Measurements from ENCODE around the gene CCDC66.
"Not testable (repeated sequence)": the region's sequence is repeated elsewhere in the genome, so short reads cannot be mapped to it uniquely, and the experiment has no call there.

The CCDC66 gene

DNA sequence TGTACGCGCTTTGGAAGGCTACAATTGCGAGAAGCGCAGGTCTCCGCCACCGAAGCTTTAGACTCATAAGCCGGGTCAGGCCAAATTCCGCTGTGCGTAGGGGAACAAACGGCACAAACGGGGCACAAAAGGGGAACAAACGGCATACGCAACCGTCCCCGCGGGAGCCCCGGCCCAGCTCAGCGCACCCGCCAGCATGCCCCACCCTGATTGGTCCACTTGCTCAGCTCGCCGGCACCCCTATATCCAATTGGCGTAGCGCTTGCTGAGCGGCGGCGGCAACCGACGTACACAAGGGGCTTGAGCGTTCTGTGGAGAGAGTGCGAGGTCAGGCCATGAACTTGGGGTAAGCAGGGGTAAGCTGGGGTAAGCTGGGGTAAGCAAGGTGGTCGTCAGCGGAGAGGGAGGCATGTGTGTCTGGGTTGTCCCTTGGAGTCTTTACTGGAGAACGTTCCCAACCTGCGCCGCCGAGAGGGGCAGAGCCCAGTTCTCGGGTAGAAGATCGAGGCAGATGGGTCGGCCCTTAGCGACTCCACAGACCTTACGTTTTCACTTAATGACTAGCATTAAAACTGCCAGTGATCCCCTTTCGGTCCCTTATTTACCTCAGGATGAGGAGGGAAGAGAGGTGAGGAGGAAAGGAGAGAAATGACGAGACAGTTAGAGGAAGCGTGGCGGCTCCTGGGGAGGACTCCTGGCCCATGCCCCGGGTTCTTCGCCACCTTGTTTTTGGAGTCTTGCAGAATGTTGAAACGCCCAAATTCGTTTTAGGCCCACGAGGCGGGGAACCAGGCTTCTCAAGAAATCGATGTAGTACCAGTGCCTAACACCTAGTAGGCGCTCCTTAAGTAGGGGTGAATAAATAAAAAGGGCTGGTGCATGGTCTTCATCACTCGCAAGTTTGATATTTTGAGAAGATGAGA, at the start of gene CCDC66:
TSS of gene CCDC66 (plus strand) at position 268 of the 923 bp plus-strand sequence. CDS start at position 336, 68 bp downstream.
- DNase-seq, result peak; percentile 68

GRCh38 chr3:56519641-56520040, 37.3 kb upstream of the CCDC66 start:
- DNase-seq, result no peak

DNA sequence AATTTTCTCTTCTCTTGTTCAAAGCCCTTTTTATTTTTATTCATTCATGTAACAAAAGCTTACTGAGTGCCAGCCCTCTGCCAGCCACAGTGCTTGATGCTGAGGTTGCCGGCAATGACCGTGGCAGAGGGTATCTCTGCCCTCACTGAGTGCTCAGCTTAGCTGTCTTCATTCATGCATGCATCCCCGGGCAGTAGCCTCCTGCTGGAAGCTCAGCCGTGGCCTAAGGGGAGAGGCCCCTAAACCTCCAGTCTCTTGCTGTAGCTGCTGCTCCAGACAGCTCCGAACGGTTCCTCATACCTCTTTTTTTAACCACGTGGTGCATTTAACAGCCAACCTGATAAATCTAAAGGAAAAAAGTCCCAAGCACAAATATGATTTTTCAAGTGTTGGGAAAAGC, 34.6 kb upstream of the CCDC66 start:
- no peak for DNase-seq

DNA sequence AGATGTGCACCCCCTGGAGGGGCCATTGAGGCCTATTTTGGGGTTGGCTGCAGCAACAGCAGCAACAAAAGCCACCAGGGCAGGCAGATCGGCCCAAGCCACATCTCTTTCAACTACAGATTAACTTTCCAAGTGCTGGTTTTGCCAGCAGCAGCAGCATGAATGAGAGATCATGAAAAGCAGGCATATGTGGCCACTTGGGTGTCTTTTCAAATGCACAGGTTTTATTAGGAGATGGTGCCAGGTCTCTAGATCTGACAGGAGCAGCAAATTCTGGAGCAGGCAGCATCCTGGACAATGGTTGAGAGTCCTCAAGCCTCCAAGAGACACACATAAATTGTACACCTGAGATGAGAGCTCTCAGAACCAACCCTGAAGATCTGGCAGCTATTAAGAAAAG, 31.7 kb upstream of the CCDC66 start:
- no peak for DNase-seq

- no peak for DNase-seq
Measured at GRCh38 chr3:56536735-56537134, 20.2 kb upstream of the CCDC66 start.

DNA sequence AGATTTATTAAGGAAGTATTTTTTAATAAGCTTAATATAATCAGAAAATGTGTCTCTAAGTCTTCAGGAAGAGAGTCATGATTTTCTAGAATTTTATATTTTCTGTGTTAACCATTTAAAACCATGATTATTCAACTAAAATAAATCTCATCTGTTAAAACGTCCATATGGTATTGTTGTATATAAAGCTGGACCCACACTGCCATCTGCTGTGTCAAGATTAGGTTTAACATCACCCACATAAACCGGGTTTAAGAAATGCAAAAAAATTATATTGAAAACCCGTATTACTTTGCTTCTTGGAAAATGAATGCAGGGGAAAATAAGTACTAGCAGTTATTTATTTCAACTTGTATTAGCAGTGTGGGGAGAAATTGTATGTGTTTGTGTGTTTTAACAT, 9.5 kb upstream of the CCDC66 start:
- no peak for DNase-seq

- DNase-seq, result no peak
Measured at GRCh38 chr3:56557831-56558170, 826 bp downstream of the CCDC66 start.

DNA sequence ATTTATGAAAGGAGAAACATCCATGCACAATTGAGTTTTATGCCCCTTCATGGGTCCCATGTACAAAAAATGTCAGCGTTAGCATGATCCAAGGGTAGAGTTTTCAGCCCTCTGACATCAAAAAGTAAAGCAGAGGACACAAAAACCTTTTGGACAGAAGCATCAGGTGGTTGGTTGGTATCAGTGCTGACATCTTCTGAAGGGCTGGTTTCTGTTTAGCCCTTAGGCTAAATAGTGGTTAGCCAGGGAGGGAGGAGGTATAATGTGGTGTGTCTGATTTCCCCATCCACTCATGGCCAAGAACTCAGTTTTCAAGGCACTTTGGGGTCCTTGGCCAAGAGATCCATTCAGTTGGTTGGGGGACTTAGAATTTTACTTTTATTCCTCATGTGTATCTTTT, 16.5 kb downstream of the CCDC66 start:
- no peak for DNase-seq

DNA sequence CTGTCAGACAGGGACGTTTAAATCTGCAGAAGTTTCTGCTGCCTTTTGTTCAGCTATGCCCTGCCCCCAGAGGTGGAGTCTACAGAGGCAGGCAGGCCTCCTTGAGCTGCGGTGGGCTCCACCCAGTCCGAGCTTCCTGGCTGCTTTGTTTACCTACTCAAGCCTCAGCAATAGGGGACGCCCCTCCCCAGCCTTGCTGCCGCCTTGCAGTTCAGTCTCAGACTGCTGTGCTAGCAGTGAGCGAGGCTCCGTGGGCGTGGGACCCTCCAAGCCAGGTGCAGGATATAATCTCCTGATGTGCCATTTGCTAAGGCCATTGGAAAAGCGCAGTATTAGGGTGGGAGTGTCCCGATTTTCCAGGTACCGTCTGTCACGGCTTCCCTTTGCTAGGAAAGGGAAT, 25.0 kb downstream of the CCDC66 start:
- not testable (repeated sequence) for DNase-seq

- DNase-seq, result not testable (repeated sequence)
Measured at GRCh38 chr3:56584275-56584674, 27.3 kb downstream of the CCDC66 start.

GRCh38 chr3:56590814-56591213, 33.8 kb downstream of the CCDC66 start:
- DNase-seq, result no peak

- DNase-seq, result no peak
Measured at GRCh38 chr3:56591262-56591661, 34.3 kb downstream of the CCDC66 start.

GRCh38 chr3:56593455-56594158, 36.6 kb downstream of the CCDC66 start:
- DNase-seq, result no peak

GRCh38 chr3:56595975-56596840, 39.2 kb downstream of the CCDC66 start:
- DNase-seq, result no peak

- DNase-seq, result not testable (repeated sequence)
Measured at GRCh38 chr3:56608479-56608878, 51.5 kb downstream of the CCDC66 start.

DNA sequence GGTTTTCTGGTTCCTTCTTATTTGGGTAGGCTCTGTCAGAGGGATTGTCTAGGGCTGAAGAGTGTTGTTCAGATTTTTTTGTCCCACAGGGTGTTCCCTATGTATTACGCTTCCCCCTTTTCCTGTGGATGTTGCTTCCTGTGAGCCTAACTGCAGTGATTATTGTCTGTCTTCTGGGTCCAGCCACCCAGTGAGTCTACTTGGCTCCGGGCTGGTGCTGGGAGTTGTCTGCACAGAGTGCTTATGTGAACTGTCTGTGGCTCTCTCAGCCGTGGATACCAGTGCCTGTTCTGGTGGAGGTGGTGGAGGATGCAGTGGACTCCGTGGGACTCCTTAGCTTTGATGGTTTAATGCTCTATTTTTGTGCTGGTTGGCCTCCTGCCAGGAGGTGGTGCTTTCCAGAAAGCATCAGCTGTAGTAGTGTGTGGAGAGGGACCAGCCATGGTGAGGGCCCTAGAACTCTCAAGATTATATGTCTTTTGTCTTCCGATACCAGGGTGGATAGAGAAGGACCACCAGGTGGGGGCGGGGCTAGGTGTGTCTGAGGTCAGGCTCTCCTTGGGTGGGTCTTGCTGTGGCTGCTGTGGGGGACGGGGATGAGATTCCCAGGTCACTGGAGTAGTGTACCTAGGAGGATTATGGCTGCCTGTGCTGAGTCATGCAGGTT, 53.8 kb downstream of the CCDC66 start:
- no peak for DNase-seq

DNA sequence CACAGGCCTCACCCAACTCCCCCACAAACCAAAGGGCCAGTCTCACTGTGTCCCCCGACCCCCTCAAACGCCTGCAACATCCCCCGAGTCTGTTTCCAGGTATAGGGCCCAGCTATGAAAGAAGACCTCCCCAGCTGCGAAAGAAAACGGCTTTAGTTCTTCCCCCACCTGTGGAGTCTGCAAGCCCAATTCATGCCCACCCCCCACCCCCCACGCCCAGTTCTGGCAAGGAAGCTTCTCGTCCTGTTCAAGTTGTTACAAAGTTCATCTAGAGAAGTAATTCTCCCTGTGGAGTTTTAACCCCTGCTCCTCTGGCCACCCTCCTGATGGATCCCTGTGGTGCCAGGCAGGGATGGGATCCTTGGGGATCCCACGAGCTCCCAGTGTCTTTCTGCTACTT, 54.4 kb downstream of the CCDC66 start:
- DNase-seq, result no peak

DNA sequence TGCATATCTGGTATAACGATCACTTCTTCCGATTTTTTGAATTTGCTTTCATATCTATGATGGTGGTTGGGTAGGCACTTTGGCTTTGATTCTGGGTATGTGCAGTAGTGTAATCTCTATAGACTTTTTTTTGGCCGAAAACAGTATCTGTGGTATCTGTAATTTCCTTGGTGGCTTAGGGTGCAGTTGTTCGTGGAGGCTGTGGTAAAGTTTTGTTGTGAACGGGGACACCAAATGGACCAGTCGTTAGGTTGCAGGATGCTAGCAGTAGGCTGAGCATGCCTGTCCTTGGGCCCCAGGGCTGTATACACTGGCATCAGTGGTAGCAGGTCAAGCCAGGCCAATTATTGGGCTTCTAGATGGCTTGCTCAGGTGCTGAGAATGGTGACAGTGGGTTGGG, 55.2 kb downstream of the CCDC66 start:
- no peak for DNase-seq

- DNase-seq, result no peak
Measured at GRCh38 chr3:56613016-56613415, 56.0 kb downstream of the CCDC66 start.

DNA sequence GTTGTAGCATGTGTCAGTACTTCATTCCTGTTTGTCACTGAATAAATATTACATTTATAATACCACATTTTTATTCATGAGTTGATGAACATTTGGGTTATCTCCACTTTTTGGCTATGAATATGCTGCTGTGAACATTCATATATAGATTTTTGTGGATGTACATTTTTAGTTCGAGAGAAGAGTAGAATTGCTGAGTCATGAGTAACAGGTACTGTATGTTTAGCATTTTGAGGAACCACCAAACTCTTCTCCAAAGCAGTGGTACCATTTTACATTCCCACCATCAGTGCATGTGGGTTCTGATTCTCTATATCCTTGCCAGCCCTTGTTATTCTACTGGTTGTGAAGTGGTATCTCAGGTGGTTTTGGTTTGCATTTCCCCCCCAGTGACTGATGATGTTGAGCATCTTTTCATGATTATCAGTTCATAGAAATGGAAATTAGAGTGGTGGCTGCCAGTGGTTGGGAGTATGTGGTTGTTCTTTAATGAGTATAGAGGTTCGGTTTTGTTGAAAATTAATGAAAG, 59.6 kb downstream of the CCDC66 start:
- no peak for DNase-seq

DNA sequence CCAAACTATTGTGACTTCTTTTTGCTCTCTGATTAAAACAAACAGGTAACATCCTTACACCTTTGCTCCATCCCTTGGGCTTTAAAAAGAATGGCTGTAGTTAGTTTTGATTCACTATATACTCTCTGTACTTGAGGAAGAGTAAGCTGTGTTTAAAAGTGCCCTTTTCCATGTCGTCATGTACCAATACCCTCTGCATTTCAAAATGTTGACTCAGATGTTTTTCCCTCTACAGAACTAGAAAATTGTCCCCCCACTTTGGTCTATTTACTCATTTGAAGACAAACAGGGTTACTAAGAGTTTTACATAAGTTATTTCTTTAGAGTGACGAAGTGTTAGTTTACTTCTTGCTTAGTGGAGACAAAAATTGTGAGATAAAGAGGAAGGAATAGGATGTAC, 63.4 kb downstream of the CCDC66 start:
- DNase-seq, result no peak

DNA sequence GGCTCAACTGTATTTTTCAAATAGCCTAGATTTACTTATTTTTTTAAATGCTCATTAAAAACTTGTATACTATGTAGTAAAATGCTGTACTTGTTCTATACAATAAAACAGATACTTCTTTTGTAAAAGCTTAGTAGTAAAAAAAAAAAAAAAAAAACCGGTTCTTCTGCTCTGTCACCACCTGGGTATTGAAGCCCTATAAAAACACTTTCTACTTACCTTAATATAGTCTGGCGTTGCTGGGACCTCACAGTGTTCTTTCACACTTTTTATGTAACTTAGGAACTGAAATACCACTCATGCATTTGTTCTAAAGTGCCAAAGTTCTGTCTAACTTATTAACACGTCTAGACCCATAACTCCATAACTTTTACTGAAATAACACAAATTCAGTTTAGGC, 64.7 kb downstream of the CCDC66 start:
- DNase-seq, result no peak
